Prostate gland (tissue), 2 donors: ENCODE measurements around the gene ANKRD30A.
"Not testable (repeated sequence)": the region's sequence is repeated elsewhere in the genome, so short reads cannot be mapped to it uniquely, and the experiment has no call there.

Experiments used
- POLR2A ChIP-seq: fragments of 450-650 bp; IDR thresholded peaks from one replicate; pipeline ENCODE4 v1.6.1; 2016; ENCODE audit warnings: antibody characterized with exemption, mild to moderate bottlenecking
- TF ChIP-seq, protein P1 (sequence below), 4 experiments: fragments of 200-600 bp in 2 of 4; fragments of 450-650 bp in 2 of 4; sonication (generic) in 2 of 4; IDR thresholded peaks; 1 replicate in 3 of 4; 2 replicates in 1 of 4; pipeline ENCODE4 v1.5.1; 2016 to 2019; ENCODE audit warnings: antibody characterized with exemption in 4 of 4, mild to moderate bottlenecking in 2 of 4, moderate library complexity in 2 of 4

DNA sequence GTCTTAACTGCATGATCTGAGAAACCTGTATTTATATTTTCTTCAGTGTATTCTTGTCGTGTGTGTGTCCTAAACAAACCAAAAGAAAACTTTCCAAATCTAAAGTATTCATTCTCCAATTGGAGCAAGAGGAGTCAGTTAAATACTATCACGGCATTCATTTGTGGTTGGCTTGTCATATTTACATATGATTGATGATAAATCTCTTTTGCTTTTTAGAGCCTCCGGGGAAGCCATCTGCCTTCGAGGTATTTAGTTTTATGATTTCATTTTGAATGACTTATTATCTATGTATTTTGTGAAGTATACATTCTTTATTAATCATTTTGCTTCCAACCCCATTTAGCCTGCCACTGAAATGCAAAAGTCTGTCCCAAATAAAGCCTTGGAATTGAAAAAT lies 37.0 kb downstream of the ANKRD30A start:
- TF ChIP-seq, protein P1, sequence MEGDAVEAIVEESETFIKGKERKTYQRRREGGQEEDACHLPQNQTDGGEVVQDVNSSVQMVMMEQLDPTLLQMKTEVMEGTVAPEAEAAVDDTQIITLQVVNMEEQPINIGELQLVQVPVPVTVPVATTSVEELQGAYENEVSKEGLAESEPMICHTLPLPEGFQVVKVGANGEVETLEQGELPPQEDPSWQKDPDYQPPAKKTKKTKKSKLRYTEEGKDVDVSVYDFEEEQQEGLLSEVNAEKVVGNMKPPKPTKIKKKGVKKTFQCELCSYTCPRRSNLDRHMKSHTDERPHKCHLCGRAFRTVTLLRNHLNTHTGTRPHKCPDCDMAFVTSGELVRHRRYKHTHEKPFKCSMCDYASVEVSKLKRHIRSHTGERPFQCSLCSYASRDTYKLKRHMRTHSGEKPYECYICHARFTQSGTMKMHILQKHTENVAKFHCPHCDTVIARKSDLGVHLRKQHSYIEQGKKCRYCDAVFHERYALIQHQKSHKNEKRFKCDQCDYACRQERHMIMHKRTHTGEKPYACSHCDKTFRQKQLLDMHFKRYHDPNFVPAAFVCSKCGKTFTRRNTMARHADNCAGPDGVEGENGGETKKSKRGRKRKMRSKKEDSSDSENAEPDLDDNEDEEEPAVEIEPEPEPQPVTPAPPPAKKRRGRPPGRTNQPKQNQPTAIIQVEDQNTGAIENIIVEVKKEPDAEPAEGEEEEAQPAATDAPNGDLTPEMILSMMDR (IDR thresholded peaks at IDR 0.05) = not testable (repeated sequence)
- TF ChIP-seq POLR2A = not testable (repeated sequence)
